ENCODE data around the gene ERC1.

DNA sequence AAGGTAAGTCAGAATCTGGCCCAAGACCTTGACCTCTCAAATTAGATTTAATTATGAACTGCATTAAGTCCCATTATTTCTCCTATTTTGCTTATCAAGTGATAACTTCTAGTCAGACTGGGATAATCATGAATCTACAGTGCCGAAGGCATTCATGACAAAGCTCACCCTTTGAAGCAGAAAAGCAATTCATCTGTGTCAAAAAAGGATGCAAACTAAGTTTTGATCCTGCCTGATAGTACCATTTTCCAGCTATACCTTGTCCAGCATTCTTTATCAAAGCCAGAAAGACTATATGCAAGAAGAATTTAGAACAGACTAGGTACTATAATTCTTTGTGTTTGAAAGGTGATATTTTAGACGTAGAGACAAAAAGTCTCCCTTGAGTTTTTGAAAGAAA lies 335.2 kb downstream of the ERC1 start:
- TF ChIP-seq, protein P1, sequence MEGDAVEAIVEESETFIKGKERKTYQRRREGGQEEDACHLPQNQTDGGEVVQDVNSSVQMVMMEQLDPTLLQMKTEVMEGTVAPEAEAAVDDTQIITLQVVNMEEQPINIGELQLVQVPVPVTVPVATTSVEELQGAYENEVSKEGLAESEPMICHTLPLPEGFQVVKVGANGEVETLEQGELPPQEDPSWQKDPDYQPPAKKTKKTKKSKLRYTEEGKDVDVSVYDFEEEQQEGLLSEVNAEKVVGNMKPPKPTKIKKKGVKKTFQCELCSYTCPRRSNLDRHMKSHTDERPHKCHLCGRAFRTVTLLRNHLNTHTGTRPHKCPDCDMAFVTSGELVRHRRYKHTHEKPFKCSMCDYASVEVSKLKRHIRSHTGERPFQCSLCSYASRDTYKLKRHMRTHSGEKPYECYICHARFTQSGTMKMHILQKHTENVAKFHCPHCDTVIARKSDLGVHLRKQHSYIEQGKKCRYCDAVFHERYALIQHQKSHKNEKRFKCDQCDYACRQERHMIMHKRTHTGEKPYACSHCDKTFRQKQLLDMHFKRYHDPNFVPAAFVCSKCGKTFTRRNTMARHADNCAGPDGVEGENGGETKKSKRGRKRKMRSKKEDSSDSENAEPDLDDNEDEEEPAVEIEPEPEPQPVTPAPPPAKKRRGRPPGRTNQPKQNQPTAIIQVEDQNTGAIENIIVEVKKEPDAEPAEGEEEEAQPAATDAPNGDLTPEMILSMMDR (IDR thresholded peaks at IDR 0.05; ENCODE audit: low read depth, low read length), result no peak
- TF ChIP-seq MYC (IDR thresholded peaks at IDR 0.05; ENCODE audit: low read depth, low read length) (no peak), POLR2A (IDR thresholded peaks at IDR 0.05; ENCODE audit: extremely low read depth, insufficient read length) (no peak)
- TF ChIP-seq, protein P2, sequence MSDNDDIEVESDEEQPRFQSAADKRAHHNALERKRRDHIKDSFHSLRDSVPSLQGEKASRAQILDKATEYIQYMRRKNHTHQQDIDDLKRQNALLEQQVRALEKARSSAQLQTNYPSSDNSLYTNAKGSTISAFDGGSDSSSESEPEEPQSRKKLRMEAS (IDR thresholded peaks at IDR 0.05; ENCODE audit: low read depth, low read length), result no peak

Measured in NB4 (cell line).